Inflammatory macrophage treated with lipopolysaccharide for 4 hours (primary cell): ENCODE results near the gene DDIT4.

Experiments used
- DNase-seq: peaks from one replicate; pipeline ENCODE4 v3.0.0-alpha.2; 2020

DDIT4 gene

DNA sequence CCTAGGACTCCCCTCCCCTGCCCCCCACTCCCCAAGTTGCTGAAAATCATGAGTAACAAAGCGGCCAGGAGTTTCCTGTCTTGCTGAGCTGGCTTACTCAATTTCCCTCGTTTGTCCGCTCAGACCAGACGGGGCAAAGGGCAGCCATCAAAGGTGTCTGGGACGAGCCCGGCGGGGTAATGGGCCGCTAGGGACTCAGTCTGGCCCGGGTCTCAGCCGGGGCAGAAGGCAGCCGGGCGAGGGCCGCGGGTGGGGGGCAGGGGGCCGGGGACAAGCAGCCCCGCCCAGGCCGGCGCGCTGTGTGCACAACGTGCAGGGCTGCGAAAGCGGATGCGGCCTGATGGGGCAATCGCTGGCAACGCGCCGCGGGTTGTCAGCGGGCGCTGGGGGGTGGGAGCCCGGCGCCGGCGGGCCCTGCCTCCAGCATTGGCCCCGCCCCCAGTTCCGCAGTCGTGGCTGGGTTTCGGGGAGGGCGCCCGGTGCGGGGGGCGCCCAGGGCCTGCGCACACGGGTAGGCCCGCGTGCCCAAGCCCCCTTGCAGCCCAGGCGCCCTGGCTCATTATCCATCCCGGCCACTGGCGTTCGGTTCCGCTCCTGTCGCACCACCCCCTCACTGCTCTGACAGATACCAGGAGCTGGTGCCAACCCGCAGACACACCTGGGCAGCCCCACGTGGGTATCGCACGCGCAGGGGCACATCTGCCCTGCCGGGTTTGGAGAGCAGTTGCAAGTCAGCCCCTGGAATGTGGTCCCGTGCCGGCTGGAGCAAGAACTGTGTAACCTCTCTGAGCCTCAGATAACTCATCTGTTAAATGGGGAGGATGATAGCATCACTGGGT is 45.9 kb downstream of the DDIT4 start:
- DNase-seq = peak; percentile 92

DNA sequence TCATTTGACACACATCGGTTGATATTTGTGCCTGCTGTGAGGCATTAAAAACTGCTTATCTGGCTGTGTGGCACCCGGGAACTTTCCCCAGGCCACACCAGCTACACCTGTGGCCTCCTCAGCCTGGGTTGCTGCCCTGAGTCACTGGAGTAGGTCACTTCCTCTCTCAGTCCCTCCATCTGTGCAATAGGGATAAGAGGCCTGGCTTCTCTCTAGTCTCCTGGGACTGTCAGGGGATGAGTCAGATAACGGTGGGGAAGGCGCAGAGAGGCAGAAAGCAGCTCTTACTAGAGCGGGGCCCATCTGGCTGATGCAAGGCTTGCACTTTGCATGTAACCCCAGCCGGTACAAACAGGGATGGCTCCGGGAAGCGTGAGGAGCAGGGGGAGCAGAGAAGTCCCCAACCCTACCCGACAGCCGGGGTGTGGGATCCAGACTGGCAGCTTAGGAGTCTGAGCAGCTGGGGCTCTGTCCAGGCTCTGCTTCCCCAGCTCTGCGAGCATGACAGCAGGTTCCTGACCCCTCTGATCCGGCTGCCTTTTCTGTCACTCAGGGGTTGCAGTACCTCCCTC is 47.0 kb downstream of the DDIT4 start:
- DNase-seq = peak; percentile 96

DNA sequence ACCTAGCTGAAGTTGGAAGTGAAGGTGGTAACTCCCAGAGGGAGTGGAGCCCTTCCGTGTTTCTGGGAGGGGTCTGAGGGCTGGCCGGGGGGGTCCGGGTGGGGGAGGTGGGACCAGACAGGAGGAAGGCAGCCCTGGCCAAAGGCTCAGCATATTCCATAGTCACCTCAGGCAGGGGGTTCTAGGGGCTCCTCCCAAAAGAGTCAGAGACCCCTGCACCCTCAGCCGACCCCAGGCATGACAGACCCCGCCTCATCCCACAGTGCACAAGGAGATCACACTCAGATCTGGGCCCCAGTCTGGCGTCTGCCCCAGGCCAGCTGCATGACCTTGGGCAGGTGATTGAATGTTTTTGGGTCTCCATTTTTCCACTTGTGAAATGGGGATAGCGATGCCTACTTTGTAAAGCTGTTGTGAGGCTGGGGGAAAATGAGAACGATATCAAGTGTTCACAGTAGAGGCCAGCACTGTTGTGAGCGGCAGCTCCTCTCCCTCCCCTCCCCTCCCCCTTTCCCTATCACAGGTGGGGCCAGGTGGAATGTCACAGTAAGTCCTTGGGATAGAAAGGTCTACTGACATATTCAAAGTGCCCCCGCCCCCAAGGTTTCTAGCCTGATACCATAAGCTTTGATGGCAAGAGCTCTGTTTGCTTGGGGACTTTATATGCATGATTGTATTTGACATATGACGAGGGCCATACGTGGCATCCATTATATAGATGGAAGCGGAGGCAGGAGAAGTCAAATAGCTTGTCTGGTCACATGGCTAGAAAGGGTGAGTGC is 47.7 kb downstream of the DDIT4 start:
- no peak for DNase-seq

DNA sequence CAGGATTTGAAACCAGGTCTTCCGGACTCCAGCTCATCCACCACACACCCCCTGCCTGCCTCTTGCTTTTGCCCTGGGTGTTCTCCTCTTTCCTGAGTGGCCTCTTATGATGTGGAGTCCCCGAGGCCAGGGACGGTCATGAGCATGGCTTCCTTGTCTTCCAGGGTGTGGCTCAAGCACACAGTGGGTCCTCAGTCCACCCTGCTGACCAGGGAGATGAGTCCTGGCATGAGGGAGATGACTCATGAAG is 48.2 kb downstream of the DDIT4 start:
- DNase-seq = peak; percentile 57

DNA sequence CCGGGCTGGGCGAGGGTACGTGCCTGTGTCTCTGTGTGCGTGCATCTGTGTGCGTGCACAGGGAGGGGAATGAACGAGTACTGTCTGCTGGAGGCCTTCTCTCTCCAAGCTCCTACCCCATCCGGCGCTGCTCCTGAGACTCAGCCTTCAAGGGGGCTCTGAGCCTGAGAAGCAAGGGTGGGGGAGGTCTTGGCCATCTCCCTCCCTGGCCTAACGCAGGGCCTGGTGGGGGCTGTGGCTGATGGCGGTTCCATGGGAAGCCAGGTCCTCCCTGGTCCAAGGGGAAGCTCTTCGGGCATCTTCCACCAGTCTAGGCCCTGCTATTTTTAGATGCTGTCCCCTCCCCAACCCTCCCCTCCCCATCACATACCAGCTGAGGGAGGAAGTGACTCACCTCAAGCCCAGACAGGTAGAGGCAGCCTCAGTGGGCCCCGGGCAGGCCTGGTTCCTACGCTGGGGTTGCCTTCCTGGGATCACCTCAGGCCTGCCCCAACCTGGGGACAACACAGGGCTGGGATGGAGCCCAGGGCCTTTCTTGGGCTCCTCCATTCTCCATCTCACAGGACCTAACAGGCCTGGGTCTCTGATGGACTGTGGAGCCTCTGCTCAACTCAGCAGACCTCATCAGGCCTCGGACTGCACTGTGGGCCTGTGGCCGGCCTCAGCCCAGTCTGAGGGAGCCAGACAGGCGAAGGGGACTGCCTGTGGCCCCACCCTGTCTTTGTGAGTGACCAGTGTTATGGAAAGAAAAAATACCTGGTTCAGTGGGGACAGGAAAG is 48.7 kb downstream of the DDIT4 start:
- no peak for DNase-seq

DNA sequence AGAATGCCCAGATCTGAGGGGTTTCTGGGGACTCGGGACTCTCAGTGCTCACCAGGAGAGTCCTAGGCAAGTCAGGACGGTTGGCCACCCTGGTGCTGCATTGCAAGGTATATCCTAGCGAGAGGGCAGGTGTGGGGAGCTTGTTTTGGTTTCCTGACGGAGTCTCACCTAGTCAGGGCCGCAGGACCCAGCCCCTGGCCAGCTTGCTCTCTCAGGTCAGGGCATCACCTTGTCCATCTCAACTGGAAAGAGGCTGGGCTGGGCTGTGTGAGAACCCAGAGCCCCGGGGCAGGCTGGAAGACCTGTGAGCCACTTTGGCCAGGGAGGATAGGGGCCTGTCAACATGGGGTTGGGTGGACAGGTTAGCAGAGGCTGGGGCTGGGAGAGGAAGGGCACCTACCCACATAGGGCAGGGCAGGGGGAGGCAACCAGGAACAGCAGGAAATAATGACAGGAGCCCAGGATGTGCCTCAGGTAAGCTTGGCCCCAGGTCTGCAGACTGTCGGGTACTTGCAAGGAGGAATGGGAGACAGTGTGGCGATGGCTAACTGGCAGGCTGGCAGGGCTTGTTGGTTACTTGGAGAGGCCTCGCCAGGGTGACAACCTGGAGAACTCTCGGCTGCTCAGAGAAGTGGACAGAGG is 49.5 kb downstream of the DDIT4 start:
- no peak for DNase-seq

DNA sequence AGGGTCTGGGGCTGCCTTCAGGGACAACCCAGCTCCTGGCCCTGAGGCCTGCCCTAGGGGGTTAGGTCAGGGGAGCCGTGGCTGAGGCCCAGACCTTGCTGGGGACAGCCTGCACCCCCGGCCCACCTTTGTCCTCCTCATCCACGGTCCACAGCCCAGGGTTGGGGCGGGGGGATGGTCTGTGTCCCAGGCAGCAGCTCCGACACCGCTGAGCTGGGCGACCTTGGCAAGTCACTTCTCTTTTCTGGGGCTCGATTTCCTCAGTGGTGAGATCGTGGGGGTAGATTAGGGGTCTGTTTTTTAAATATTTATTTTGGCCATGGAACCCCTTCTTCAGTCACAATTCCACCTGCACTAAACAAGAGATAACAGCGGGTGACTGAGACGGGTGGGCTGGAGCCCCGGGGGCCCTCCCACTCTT is 50.1 kb downstream of the DDIT4 start:
- no peak for DNase-seq
